ENCODE data around the gene SPATA6L. TPM values are rescaled to one million over a fixed set of nuclear protein-coding genes. Genes with fewer than 3 reads are reported as not detected.

Gene SPATA6L
- under 1 TPM; 0.34 to 0.40 TPM for total RNA-seq

- ChIA-PET CTCF (no interaction called here), POLR2A (interaction anchor here (0.7 to 1.8 kb wide), 3 partner anchors 13 to 756 kb away, joined by 3 to 9 read pairs (median 4); partner anchors contain the start of genes AK3 and CDC37L1)
These were observed at the start of gene SPATA6L for GRCh38 chr9:4666042-4666699. Gene SPATA6L (minus strand): TSS chr9:4666480. CDS start chr9:4666250, 230 bp downstream.

GRCh38 chr9:4714266-4715016, 48.2 kb upstream of the SPATA6L start:
- POLR2A ChIA-PET = no interaction called here
- CTCF ChIA-PET = interaction anchor here (1.1 to 1.3 kb wide), 2 partner anchors 9 to 45 kb away, joined by 3 read pairs; no protein-coding TSS in a partner anchor

GRCh38 chr9:4713849-4714248, 47.6 kb upstream of the SPATA6L start:
- ChIA-PET CTCF (interaction anchor here (0.8 to 1.3 kb wide), 2 partner anchors 10 to 18 kb away, joined by 3 to 4 read pairs; no protein-coding TSS in a partner anchor), POLR2A (no interaction called here)

GRCh38 chr9:4709380-4709779, 43.1 kb upstream of the SPATA6L start:
- CTCF ChIA-PET = no interaction called here
- POLR2A ChIA-PET = interaction anchor here (0.5 kb wide), 1 partner anchor 466 kb away, joined by 3 read pairs; no protein-coding TSS in a partner anchor

GRCh38 chr9:4706971-4707622, 40.8 kb upstream of the SPATA6L start:
- ChIA-PET CTCF (interaction anchor here (1.0 kb wide), 1 partner anchor 52 kb away, joined by 3 read pairs; no protein-coding TSS in a partner anchor), POLR2A (no interaction called here)

GRCh38 chr9:4706021-4706420, 39.7 kb upstream of the SPATA6L start:
- ChIA-PET POLR2A (no interaction called here), CTCF (interaction anchor here (1.0 kb wide), 1 partner anchor 53 kb away, joined by 3 read pairs; no protein-coding TSS in a partner anchor)

GRCh38 chr9:4704129-4704528, 37.8 kb upstream of the SPATA6L start:
- CTCF ChIA-PET = no interaction called here
- POLR2A ChIA-PET = no interaction called here

- ChIA-PET POLR2A (interaction anchor here (0.7 kb wide), 1 partner anchor 57 kb away, joined by 4 read pairs; no protein-coding TSS in a partner anchor), CTCF (no interaction called here)
These were observed 35.2 kb upstream of the SPATA6L start for GRCh38 chr9:4701526-4701925.

GRCh38 chr9:4700932-4701331, 34.7 kb upstream of the SPATA6L start:
- ChIA-PET POLR2A (no interaction called here), CTCF (no interaction called here)

- CTCF ChIA-PET = no interaction called here
These were observed 33.8 kb upstream of the SPATA6L start for GRCh38 chr9:4700091-4700490.

GRCh38 chr9:4691795-4692194, 25.5 kb upstream of the SPATA6L start:
- ChIA-PET CTCF (interaction anchor here (1.0 kb wide), 1 partner anchor 29 kb away, joined by 4 read pairs; no protein-coding TSS in a partner anchor), POLR2A (no interaction called here)

More at GRCh38 chr9:4700091-4700490, 33.8 kb upstream of the SPATA6L start:
- POLR2A ChIA-PET = no interaction called here

GRCh38 chr9:4690144-4690543, 23.9 kb upstream of the SPATA6L start:
- ChIA-PET CTCF (no interaction called here), POLR2A (no interaction called here)

GRCh38 chr9:4689687-4690104, 23.4 kb upstream of the SPATA6L start:
- CTCF ChIA-PET = no interaction called here
- POLR2A ChIA-PET = no interaction called here

GRCh38 chr9:4689021-4689420, 22.7 kb upstream of the SPATA6L start:
- ChIA-PET CTCF (no interaction called here), POLR2A (no interaction called here)

GRCh38 chr9:4686584-4686983, 20.3 kb upstream of the SPATA6L start:
- CTCF ChIA-PET = no interaction called here
- POLR2A ChIA-PET = no interaction called here

GRCh38 chr9:4686112-4686511, 19.8 kb upstream of the SPATA6L start:
- ChIA-PET POLR2A (no interaction called here), CTCF (no interaction called here)

- POLR2A ChIA-PET = no interaction called here
- CTCF ChIA-PET = no interaction called here
These were observed 18.5 kb upstream of the SPATA6L start for GRCh38 chr9:4684820-4685219.

GRCh38 chr9:4680750-4681149, 14.5 kb upstream of the SPATA6L start:
- CTCF ChIA-PET = interaction anchor here (0.9 kb wide), 1 partner anchor 10 kb away, joined by 5 read pairs; no protein-coding TSS in a partner anchor
- POLR2A ChIA-PET = no interaction called here

- CTCF ChIA-PET = no interaction called here
- POLR2A ChIA-PET = no interaction called here
These were observed 13.9 kb upstream of the SPATA6L start for GRCh38 chr9:4680173-4680525.
